NCI-H1930 (cell line): ENCODE results near the gene IL17D.

Source experiments
- DNase-seq, 2 experiments: peaks; one replicate each; lab custom pipeline; 2025; lab: John Stamatoyannopoulos, UW

IL17D gene

GRCh38 chr13:20691616-20692015 lies 11.9 kb upstream of the IL17D start:
- no peak for DNase-seq

DNA sequence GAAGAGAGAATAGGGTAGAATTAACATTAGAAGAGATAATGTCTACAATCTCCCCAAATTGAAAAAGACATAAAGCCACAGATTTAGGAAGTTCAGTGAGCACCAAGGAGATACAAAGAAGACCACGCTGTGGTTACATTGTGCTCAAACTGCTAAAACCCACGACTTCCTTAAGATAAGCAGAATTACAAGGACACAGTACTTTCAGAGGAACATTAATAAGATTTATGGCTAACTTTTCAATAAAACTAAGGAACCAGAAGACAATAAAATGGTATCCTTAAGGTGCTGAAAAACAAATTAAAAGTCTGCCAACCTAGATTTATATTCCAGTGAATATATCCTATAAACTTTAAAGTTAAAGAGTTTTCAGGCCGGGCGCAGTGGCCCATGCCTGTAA lies 7.4 kb upstream of the IL17D start:
- no peak for DNase-seq

- DNase-seq, result no peak
These were observed 3.8 kb upstream of the IL17D start for GRCh38 chr13:20699715-20700114.

DNA sequence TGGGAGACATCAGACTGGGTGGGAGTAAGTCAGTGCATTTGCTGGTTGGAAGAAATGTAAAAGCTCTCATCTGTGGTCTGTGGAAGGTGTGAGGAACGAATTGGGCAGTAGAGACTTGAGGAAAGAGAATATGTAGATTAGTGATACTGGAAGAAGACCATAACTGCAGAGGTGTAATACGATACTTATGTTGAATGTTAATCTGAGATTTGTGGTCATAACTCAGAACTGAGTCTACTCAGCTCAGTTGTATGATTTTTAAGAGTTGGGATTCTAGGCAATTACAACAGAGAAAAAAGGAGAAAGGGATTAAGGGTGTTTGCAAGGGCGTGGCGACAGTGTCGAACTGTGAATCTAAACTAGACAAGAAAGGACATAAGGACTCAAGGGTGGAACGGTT lies 3.2 kb upstream of the IL17D start:
- DNase-seq, result no peak

- no peak for DNase-seq
These were observed 2.0 kb upstream of the IL17D start for GRCh38 chr13:20701461-20701860.

- no peak for DNase-seq
These were observed 977 bp upstream of the IL17D start for GRCh38 chr13:20702530-20702914.

DNA sequence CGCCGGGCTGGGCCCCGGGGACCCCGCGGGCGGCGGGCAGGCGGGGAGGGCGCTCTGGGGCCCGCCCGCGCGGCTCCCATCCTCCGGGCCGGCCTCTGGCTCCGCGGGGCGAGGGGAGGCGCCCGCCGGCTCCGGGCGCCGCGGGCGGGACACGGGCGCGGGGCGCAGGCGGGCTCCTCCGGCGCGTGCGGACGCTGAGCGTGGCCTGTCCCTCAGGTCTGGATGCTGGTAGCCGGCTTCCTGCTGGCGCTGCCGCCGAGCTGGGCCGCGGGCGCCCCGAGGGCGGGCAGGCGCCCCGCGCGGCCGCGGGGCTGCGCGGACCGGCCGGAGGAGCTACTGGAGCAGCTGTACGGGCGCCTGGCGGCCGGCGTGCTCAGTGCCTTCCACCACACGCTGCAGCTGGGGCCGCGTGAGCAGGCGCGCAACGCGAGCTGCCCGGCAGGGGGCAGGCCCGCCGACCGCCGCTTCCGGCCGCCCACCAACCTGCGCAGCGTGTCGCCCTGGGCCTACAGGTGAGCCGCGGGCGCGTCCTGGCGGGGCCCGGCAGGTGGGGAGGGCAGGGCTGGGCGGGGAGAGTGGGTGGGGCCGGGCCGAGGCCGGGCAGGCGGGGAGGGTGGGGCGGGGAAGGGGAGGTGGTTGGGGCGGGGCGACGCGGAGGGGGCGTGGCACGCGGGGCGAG lies 420 bp downstream of the IL17D start:
- peak; percentile 88 to 90 for DNase-seq

- no peak for DNase-seq
These were observed 1.1 kb downstream of the IL17D start for GRCh38 chr13:20704459-20705069.

DNA sequence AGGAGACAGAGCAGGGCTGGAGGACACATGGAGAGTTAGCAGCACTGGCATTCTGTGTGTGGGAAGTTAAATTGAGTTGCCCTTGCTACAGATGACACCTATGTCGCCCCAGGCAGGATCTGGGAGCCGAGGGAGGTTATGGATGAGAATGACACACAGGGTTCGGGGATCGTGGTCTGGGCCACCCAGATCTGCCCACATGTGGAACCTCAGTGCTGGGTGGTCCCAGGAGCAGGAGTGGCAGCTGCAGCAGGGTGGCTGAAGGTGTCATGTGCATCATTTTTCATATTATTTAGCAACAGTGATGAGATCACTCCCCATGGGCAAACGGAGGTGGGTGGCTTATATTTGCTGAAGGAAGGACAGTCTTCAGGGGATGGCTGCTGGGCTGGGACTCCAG lies 3.2 kb downstream of the IL17D start:
- no peak for DNase-seq

GRCh38 chr13:20708216-20708615 lies 4.7 kb downstream of the IL17D start:
- no peak for DNase-seq

DNA sequence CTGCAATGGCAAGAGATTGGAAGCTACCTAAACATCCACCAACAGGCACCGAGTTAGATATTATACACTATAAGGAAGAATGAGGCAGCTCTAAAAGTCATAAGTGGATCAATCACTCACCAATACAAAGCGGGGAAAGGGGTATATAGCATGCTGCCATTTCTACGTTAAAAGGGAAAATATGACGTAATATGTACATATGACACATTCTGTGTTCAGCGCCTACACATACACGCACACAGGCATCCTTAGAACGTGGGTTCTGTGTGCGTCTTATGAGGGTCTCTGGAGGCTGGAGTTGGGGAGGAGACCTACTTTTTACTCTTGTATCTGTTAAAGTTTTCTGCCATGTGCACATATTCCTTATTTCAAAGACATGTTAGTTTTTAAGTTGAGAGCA lies 5.9 kb downstream of the IL17D start:
- no peak for DNase-seq

- DNase-seq, result no peak
These were observed 6.3 kb downstream of the IL17D start for GRCh38 chr13:20709782-20710181.

DNA sequence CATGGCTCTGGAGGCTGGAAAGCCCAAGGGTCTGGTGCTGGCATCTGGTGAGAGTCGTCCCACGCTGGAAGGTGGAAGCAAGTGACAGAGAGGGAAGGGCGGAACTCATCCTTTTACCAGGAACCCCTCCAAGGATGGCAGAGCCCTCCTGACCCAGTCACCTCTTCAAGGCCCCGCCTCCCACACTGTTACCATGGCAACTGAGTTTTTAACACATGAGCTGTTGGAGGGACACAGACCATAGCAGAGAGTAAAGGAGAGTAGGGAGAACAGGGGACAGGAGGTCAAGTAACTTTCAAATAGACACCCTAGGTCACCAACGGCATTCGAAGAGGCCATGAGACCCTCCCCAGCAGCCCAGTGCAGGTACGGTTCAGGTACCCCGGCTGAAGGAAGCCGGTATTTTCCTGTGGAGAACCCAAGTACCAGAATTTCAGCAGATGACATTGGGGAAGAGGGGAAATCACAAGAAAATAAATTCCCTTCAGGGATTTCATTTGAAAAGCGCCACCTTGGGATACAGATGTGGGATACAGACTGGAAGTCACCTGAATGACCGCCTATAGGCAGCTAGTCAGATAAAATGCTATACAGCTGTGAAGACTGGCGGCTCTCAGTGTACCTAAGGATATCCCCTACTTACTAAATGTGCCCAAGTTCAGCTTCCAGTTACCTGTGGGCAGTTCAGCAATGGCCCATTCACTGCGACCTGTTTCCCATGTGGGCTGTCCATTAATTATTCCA lies 8.0 kb downstream of the IL17D start:
- DNase-seq, result no peak

- DNase-seq, result no peak
These were observed 9.5 kb downstream of the IL17D start for GRCh38 chr13:20713014-20713376.

- DNase-seq, result no peak
These were observed 10.3 kb downstream of the IL17D start for GRCh38 chr13:20713751-20714150.

GRCh38 chr13:20714161-20714560 lies 10.7 kb downstream of the IL17D start:
- DNase-seq, result no peak

DNA sequence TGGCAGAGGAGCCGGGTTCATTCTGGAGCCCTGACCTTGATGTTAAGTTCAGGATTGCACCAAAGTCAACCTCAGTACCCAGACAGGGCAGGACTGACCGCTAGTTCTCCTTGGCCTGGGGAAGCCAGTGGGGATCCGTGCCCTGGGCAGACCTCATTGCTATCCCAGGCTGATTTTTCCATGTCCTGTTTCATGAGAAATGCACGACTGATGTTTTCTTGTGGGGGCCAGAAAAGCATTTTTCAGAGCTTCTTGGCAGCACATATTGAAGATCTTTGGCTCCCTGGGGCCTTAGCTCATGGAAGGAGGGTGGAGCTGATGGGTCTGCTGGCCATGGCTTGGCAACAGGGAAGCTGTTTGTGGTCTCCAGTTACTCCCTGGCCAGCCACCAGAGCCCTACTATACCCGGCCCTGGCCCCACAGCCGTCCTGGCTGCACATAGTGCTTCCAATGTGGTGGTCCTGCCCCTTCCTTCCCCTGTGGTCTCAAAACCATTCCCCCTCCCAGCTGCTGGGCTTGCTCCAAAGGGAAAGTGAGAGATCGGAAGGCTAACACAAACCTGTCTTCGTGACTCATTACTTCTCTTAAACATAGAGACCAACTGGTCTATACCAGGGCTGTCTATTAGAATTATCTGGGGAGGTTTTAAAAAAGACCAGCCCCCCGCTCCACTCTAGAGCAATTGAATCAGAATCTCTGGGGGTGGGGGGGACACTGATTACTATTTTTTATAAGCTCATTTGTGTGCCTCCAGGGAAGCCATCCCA lies 11.2 kb downstream of the IL17D start:
- no peak for DNase-seq

- no peak for DNase-seq
These were observed 11.8 kb downstream of the IL17D start for GRCh38 chr13:20715330-20715712.

DNA sequence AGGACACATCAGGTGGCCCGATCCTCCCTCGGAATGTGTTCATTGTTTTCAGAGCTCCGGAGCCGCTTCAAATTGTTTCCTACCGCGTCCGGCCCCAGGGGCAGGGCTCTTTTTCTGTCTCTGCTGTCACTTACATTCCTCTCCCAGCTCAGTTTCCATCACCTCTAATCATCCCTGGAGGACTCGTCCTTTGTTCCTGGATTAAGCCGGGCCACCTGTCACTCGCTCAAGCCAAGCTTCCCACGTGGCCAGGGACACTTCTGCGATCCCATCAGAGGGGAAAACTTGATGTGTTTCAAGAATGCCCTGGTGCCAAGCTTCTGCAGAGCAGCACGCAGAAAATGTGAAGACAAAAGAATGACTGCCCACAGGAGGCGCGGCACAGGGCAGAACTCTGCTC lies 13.5 kb downstream of the IL17D start:
- no peak for DNase-seq

DNA sequence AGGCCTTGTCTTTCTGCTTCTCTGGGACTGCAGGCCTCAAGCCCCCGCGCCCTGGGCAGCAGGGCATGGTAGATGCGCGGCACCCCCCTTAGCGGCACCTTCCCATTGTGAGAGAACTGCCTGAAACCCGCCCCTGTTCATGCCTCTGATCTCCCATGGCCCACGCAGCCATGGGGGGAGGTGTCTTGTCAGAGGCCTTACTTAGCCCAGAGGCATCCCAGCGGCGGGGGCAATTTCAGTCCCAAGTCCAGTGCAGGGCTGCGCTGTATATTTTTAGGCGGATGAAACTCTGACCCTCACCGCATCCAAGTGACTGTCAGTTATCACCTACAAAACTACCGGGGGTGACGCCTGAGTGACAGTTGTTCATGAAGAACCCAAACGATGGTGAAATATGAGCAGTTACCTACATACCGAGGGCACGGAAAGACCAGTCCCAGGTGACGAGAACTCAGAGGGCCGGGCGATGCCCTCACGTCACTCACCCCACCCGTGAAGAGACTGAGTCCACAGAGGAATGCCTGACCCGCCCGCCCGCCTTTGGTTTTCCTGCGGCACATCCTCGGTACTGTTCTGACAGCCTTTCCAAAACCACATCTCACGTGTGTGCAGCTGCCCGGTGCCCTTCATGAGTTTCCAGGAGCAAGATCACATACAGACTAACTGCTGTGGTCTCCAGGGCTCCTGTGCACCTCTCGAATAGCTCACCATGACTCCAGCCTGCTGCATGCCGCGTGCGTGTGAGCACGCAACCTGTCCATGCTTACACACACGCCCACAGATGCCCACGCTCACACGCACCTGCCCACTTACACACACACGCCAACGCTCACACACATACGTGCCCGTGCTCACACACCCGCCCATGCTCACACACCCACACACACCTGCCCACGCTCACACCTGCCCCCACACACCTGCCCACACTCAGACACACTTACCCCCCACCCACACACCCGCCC lies 14.4 kb downstream of the IL17D start:
- DNase-seq, result no peak

GRCh38 chr13:20718958-20719566 lies 15.6 kb downstream of the IL17D start:
- no peak for DNase-seq
